ENCODE results near the gene CNBP.

Gene CNBP

DNA sequence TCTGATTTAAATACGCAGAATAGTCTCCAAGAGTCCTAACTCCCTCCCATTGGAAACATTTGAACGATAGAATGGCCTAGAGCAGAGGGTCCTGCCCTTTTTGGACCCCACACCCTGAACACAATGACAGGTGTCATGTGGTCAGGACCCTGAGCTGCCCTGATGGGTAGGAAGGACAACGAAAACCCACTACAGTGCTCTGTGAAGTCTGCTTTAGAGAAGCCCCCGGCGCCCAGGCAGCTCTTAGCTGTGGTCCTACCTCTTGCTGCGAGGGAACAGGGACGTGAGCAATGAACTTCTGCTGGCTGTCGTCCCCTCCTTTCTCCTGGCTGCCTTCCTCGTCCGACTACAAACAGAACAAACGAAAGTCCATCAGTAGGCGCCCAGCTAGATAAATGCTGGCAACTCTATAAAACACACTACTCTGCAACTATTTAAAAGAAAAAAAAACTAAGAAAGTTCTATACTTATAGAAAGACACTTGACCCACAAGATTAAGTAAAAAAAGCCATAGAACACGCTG lies 53.3 kb downstream of the CNBP start:
- DNase-seq: no peak

DNA sequence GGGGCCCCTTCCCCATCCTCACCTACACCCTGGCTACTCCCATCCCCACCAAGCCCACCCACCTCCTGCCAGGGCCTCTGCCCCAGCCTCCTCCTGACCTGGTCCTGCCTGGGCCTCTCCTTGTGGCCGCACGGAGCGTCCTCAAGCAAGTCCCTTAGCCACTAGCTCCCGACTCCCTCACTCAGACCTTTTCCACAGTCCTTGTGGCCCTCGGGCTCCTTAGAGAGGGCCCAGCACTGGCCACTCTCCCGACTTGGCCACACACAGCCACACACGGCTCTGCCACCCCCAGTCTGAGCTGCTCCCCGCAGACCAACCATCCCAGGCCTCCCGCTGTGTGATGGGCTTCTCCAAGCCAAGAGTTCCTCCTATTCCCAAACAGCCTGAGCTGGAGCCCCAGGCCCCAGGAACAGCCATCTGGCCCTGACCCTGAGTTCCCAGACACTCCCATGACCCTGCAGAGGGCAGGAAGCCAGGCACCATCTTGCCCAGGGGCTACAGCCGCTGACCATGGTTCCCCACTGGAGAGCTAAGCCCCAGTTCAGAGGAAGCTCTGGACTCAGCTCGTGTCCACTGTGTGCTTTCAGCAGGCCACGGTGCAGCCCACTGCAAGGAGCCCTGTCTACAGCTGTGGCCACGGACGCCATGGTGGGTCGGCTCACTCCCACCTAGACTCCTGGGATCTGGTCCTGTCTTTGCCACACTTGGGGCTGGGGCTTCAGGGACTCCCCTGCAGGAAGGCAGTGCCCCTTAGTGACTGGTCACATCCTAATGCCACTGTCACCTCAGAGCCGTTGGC lies 55.1 kb downstream of the CNBP start:
- no peak for DNase-seq

DNA sequence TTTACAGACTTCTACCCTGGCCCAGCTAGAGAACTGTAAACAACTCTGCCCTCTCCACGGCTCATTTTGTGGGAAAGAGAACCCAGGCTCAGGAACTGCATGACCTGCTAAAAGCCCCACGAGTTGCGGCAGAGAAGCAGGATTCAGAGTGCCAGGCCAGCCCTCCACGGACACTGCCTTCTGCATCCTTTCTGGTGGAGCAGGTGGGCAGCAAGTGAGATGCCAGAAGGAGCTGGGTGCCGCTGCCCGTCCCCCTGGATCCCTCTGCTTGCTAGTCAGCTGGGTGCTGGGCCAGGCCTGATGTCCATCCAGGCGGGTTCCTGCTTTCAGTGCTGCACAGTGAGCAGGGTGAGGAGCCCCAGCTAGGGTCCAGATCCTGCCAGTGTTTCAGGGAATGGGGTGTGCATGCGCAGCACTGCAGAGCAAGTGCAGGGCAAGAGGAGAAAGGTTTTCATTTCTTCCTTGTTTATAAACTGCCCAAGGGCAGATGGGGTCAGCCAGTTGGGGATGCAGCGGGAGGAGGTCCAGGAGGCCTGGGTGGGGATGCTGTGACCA lies 56.9 kb downstream of the CNBP start:
- no peak for DNase-seq

DNA sequence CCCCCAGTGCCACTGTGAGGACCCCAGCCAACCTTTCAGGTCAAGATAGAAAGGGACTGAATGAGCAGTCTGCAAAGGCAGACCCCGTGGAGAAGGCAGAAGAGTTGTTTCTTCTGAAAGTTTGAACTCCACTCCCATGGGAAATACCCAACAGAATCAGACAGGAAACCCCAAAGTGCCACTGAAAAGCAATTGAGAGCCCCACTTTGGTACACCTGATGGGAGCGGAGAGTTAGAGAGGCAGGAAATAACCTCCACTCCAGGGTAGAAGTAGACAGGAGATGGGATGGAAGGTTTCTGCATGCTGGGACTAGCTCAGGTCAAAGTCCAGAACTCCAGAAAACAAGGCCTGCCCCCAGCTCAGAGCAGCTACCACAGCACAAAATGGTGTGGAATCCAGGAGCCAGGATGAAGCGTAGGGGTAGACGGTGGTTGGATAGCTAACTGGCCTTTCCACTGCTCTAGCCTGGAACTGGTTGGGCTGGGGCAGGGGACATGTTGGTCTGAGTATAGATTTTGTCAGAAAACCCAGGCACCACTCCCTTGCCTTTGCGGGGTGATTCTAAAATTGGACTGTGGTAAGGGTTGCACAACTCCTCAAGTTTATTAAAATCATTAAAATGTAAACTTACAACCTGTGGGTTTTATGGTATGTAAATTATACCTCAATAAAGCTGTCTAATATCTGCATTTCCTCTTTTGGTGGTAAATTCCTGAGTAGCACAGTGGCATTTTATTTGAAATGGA lies 60.2 kb downstream of the CNBP start:
- DNase-seq: no peak

DNA sequence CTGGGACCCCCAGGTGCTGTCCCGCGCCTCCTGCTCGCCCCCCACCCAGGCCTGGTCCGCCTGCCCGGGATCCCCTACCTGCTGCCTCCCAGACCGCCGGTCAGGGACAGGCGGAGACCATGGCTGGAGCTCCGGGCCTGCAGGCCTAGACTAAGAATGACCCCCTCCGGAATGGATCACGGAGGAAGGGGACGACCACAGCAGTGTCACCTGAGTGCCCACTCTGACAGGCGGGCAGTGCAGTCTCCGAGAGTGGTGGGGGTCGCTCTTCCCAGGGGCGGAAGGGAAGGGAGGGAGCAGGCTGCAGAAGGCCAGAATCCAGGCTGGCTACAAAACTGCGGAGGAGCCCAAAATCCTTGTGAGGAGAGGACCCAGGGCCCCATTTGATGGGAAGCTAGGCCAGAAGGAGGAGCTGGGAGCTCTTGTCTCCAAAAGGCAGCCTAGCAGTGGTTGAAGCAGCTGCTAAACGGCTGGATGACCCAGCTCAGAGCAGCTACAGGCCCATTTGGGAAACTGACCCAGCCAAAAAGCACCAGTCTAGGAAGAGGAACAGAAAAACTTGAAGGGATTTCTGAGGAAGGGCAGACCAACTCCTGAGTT lies 61.2 kb downstream of the CNBP start:
- DNase-seq: no peak

DNA sequence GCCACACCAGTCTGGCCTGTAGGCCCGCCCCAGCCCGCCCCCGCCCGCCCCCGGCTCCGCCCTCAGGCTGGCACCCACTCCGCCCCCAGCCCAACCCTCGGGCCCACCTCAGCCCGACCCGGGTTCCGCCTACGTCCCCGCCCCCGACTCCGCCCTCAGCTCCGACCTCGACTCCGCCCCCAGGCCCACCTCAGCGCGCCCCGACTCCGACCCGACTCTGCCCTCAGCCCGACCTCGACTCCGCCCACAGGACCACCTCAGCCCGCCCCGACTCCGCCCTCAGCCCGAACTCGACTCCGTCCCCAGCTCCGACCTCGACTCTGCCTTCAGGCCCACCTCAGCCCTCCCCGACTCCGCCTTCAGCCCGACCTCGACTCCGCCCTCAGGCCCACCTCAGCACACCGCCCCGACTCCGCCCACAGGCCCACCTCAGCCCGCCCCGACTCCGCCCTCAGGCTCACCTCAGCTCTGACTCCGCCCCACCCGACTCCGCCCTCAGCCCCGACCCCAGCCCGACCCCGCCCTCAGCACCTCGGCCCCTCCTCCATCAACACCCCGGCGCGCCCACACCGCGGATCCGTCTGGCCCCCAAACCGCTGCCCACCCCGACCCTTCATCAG lies 61.8 kb downstream of the CNBP start, which contains the start of gene RAB43:
Gene RAB43 (minus strand): TSS at position 13 of the 620 bp plus-strand sequence. CDS start 315 bp downstream, outside the sequence.
- peak; percentile 79 for DNase-seq

DNA sequence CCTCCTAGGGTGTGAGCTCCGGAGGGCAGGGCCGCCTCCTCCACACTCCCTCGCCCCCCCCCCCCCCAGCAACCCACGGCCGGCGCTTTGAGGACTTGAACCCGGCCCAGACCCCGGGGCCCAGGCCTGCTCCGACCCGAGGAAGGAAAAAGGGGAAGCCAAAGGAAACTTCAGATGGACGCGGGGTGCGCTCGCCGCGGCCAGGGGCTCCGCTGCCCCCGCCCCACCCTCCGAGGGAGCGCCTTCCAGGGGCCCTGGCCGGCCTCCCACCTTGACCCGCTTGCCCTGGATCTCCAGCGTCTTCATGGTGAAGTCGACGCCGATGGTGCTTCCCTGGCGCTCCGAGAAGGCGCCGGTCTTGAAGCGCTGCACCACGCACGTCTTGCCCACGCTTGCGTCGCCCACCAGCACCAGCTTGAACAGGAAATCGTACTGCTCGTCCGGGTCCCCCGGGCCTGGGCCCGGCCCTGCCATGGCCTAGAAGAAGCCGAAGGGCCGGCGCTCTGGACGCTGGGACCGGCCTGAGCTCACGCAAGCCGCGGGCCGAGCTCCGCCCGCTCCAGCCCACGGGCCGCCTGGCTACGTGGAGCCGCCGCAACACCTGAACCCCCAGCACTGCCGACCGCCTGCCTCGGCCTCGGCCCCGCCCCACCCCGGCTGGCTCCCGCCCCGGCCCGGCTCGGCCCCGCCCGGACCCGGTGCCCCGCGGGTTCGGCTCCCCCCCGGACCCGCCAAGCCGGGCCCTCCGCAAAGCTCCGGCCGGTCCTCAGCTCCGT lies 62.5 kb downstream of the CNBP start:
- peak; percentile 48 for DNase-seq

DNA sequence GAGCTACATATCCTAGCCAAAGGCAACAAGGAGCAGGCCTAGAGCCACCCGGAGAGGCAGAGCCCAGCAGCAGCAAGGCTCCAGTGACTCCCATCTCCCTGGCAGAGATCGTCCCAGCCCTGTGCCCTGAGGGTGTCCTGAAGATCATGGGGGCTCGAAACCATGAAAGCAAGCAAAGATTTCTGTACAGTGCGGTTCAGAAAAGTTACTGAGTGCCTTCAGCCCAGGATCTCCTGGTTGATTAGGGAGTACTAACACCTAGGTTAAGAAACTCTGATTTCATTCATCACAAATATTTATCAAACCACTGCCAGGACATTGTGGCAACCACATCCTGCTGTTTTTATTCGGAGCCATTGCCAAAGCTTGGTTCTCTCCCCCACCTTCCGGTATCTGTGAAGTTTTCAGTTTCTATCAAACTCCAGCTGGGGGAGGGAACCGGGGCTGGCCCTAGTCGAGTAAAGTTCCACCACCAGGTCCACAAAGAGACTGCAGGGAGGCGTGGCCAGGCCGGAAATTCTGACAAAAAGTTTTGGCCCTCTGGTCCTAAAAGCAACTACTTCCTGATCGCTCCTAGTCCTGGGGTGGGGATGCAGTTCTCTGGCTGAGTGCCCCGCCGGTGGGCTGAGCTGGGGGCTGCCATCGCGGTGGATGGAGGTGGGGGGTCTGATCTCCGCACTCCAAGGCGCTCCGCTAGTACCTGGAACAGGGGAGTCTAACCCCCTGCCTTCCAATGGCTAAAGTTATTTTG lies 63.3 kb downstream of the CNBP start:
- DNase-seq: no peak

DNA sequence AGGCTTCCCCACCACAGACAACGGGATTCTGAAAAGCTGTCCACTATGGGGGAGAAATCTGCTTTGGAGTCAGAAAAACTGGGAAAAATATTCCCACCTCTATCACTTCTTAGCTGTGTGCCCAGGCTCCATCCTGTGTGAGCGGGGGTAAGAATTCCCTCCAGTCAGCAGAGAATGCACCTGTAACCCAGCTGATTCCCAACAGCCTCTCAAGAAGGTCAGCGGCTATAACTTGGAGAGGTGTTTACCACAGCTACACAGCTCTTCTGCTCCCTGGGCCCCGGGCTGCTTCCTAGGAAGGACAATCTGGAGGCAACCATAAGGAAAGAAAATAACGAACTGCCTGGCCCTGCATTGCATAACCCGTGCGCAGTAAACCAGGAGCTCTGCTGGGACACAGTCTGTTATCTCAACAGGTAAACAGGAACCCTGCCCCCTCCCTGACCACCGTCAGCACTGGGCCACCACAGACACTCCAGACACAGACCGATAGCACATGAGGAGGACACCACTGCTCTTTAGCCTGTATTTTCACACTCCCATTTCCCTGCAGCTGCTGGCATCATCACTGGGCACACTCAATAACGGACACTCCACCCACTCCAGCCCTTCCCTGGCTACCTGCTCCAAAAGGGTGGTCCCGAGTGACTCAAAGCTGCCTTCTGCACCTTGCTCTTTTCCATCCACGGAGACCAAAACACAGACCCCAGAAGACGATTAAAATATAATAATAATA lies 64.2 kb downstream of the CNBP start:
- DNase-seq: no peak

DNA sequence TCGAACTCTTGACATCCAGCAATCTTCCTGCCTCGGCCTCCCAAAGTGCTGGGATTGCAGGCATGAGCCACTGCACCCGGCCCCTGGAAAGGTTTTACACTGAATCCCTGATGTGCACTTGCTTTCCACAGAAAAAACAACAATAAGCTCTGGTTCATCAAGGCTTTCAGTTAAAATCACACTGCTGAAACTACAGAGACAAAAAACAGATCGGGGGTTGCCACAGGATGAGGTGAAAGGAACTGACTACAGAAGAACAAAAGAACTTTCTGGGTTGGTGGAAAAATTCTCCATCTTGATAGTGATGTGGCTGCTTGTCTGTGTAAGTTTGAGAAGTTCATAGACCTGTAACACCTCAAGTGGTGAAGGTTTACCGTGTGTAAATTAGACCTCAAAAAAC lies 65.0 kb downstream of the CNBP start:
- DNase-seq: no peak

Data from activated gamma-delta T cell (primary cell).